ENCODE data around the gene CFAP99. TPM values are rescaled to one million over a fixed set of nuclear protein-coding genes. Genes with fewer than 3 reads are reported as not detected.
"Not testable (repeated sequence)": the region's sequence is repeated elsewhere in the genome, so short reads cannot be mapped to it uniquely, and the experiment has no call there.

CFAP99 gene
- total RNA-seq, 2 donors from 2014 or later, result 0.32 to 0.49 TPM

GRCh38 chr4:2462218-2462991 lies 43.6 kb downstream of the CFAP99 start:
- H3K27ac ChIP-seq, result no peak overlapping the region
- TF ChIP-seq CTCF (IDR thresholded peaks at IDR 0.05), result peak; percentile 30
- peaks cover 6% of the 10 kb centered on the region for H3K4me1 ChIP-seq
- peak overlapping the region in 1 of 2 donors; percentile 60 for H3K9ac ChIP-seq (ENCODE audit: low read depth in 2 of 2, low read length in 2 of 2)
- intact Hi-C loops (cut with DNase I), result no loop called here
- H3K27me3 ChIP-seq, result no peaks in the 10 kb centered on the region
- H3K9me3 ChIP-seq, result no peaks in the 10 kb centered on the region
- H3K36me3 ChIP-seq, result no peaks in the 10 kb centered on the region
- peak overlapping the region; percentile 50 for H3K4me3 ChIP-seq
- DNase-seq, result peak; percentile 55

GRCh38 chr4:2462992-2463762 lies 44.4 kb downstream of the CFAP99 start:
- intact Hi-C loops (cut with DNase I), result no loop called here
- Histone ChIP-seq H3K4me1 (peaks cover 6% of the 10 kb centered on the region), H3K9me3 (no peaks in the 10 kb centered on the region), H3K27ac (no peak overlapping the region), H3K4me3 (peak overlapping the region; percentile 50), H3K27me3 (no peaks in the 10 kb centered on the region), H3K9ac (ENCODE audit: low read depth in 2 of 2, low read length in 2 of 2) (no peak overlapping the region), H3K36me3 (no peaks in the 10 kb centered on the region)
- no peak for DNase-seq
- TF ChIP-seq CTCF (IDR thresholded peaks at IDR 0.05), result no peak

- Histone ChIP-seq H3K9ac (ENCODE audit: low read depth in 2 of 2, low read length in 2 of 2) (no peak overlapping the region), H3K4me1 (peaks cover 6% of the 10 kb centered on the region), H3K9me3 (no peaks in the 10 kb centered on the region), H3K4me3 (no peak overlapping the region), H3K36me3 (no peaks in the 10 kb centered on the region), H3K27ac (no peak overlapping the region), H3K27me3 (no peaks in the 10 kb centered on the region)
- TF ChIP-seq CTCF (IDR thresholded peaks at IDR 0.05), result no peak
- intact Hi-C loops (cut with DNase I), result no loop called here
- no peak for DNase-seq
These were observed 46.3 kb downstream of the CFAP99 start for GRCh38 chr4:2465032-2465431.

- intact Hi-C loops (cut with DNase I); H3K4me1 ChIP-seq; H3K4me3 ChIP-seq: not testable (repeated sequence)
These were observed 46.8 kb downstream of the CFAP99 start for GRCh38 chr4:2465544-2465943.

GRCh38 chr4:2468456-2469191 lies 49.9 kb downstream of the CFAP99 start, which contains the start of gene RNF4:
TSS of gene RNF4 (plus strand) at chr4:2469106. CDS start at chr4:2490494, 21,388 bp downstream.
- no peaks in the 10 kb centered on the region for H3K27me3 ChIP-seq
- H3K9ac ChIP-seq (ENCODE audit: low read depth in 2 of 2, low read length in 2 of 2), result peak within 1 kb of the TSS; percentile 93 to 96
- peaks cover 8% of the 10 kb centered on the region for H3K36me3 ChIP-seq
- H3K9me3 ChIP-seq, result no peaks in the 10 kb centered on the region
- peak; percentile 98 for DNase-seq
- H3K4me1 ChIP-seq, result peaks cover 14% of the 10 kb centered on the region
- H3K4me3 ChIP-seq, result peak within 1 kb of the TSS; percentile 98
- H3K27ac ChIP-seq, result peak within 1 kb of the TSS; percentile 96
- TF ChIP-seq CTCF (IDR thresholded peaks at IDR 0.05), result no peak
- intact Hi-C loops (cut with DNase I), result no loop called here

More at GRCh38 chr4:2465544-2465943, 46.8 kb downstream of the CFAP99 start:
- not testable (repeated sequence) for DNase-seq; H3K27ac ChIP-seq; H3K9ac ChIP-seq (ENCODE audit: low read depth in 2 of 2, low read length in 2 of 2); H3K9me3 ChIP-seq; H3K36me3 ChIP-seq; H3K27me3 ChIP-seq

Measured in colonic mucosa (tissue), 4 donors.